HepG2 (cell line): ENCODE results near the gene B3GALNT2. TPM values are rescaled to one million over a fixed set of nuclear protein-coding genes. Genes with fewer than 3 reads are reported as not detected.

Source experiments
- ATAC-seq: fragments of 200-7000 bp; cut with Tn5 transposase; 3 replicates; pipeline ENCODE4 v1.9.1; 2020; ENCODE audit warnings: mild to moderate bottlenecking, moderate library complexity
- BruUV-seq: library from RNA; stranded (reverse); fragments of 400-500 nt; replicated peaks from 2 replicates; lab custom pipeline; 2021; lab: Mats Ljungman, UMichigan
- CTCF ChIA-PET: fragments of 300-600 bp; formaldehyde crosslinking; extraction: SDS; loops from one replicate; lab custom pipeline; 2021; ENCODE audit warnings: low total read pairs, inconsistent platforms, low intra/inter-chr PET ratio; lab: Yijun Ruan, JAX
- POLR2A ChIA-PET: fragments of 350-600 bp; sonication (Branson Sonifier 250); formaldehyde crosslinking; loops from one replicate; lab custom pipeline; 2020; ENCODE audit warnings: antibody characterized with exemption, inconsistent platforms; lab: Yijun Ruan, JAX
- DNase-seq: peaks from one replicate; pipeline ENCODE4 v3.0.0-alpha.2; 2015; ENCODE audit warnings: low spot score
- FAIRE-seq: peaks from 3 replicates; lab custom pipeline; 2011; peaks lifted over from hg19 to GRCh38; lab: Jason Lieb, UNC
- H2AFZ ChIP-seq: one replicate; pipeline ENCODE4 v1.6.1; 2011; ENCODE audit warnings: low read length, inconsistent platforms
- H3K27ac ChIP-seq: fragments of 300-600 bp; 3 replicates; pipeline ENCODE4 v1.8.0; 2011; ENCODE audit warnings: mixed run types, mild to moderate bottlenecking, mixed read lengths, low read length, inconsistent platforms; ENCODE audit not compliant: insufficient read depth; ENCODE audit errors: extremely low read length
- H3K27me3 ChIP-seq, 2 experiments: fragments of 200-600 bp in 1 of 2; 2 replicates in 1 of 2; 3 replicates in 1 of 2; pipeline versions ENCODE4 v1.6.0 to v1.8.0; 2011; ENCODE audit warnings: low read length in 2 of 2, mild to moderate bottlenecking in 2 of 2, moderate library complexity in 2 of 2, inconsistent platforms in 1 of 2; ENCODE audit not compliant: insufficient read depth in 2 of 2, control insufficient read depth in 1 of 2
- H3K36me3 ChIP-seq, 2 experiments: fragments of 200-600 bp in 1 of 2; replicated peaks in 1 of 2; 2 replicates in 1 of 2; 3 replicates in 1 of 2; pipeline versions ENCODE4 v1.5.1 to v1.8.0; 2011; ENCODE audit warnings: low read length in 2 of 2, inconsistent platforms in 1 of 2; ENCODE audit not compliant: insufficient read depth in 2 of 2, control insufficient read depth in 1 of 2
- H3K4me1 ChIP-seq: 2 replicates; pipeline ENCODE4 v1.5.1; 2012; ENCODE audit warnings: low read length, inconsistent platforms; ENCODE audit not compliant: insufficient read depth
- H3K4me2 ChIP-seq: 2 replicates; pipeline ENCODE4 v1.6.0; 2011; ENCODE audit warnings: low read depth, low read length, inconsistent platforms
- H3K4me3 ChIP-seq, 3 experiments: fragments of 200-600 bp in 1 of 3; sonication (generic), shearing (Covaris generic) in 1 of 3; replicated peaks in 1 of 3; 2 replicates each; pipeline ENCODE4 v1.5.1; 2011 to 2016; ENCODE audit warnings: low read length in 3 of 3, inconsistent platforms in 2 of 3, low read depth in 2 of 3, mild to moderate bottlenecking in 2 of 3, control low read depth in 1 of 3, mixed read lengths in 1 of 3; ENCODE audit not compliant: insufficient read depth in 1 of 3
- H3K79me2 ChIP-seq: one replicate; pipeline ENCODE4 v1.6.1; 2011; ENCODE audit warnings: low read length, inconsistent platforms; ENCODE audit not compliant: insufficient read depth
- H3K9ac ChIP-seq: 2 replicates; pipeline ENCODE4 v1.6.0; 2011; ENCODE audit warnings: mild to moderate bottlenecking, low read depth, low read length, inconsistent platforms; ENCODE audit not compliant: insufficient read depth
- H3K9me3 ChIP-seq: 2 replicates; pipeline ENCODE4 v1.5.1; 2012; ENCODE audit warnings: mild to moderate bottlenecking, low read length
- H4K20me1 ChIP-seq: 2 replicates; pipeline ENCODE4 v1.6.0; 2011; ENCODE audit warnings: inconsistent platforms, mild to moderate bottlenecking, low read length, moderate library complexity; ENCODE audit not compliant: insufficient read depth
- ATF2 ChIP-seq: sonication (generic); formaldehyde crosslinking; IDR thresholded peaks from 2 replicates; pipeline ENCODE4 v1.4.0; 2020; ENCODE audit warnings: missing genetic modification reagents
- FOXC1 ChIP-seq: sonication (generic); formaldehyde crosslinking; IDR thresholded peaks from 2 replicates; pipeline ENCODE4 v1.8.0; 2022; ENCODE audit warnings: mild to moderate bottlenecking, missing genetic modification reagents, borderline replicate concordance
- LCORL ChIP-seq, 2 experiments: fragments of 450-650 bp in 1 of 2; sonication (generic) in 1 of 2; formaldehyde crosslinking in 1 of 2; IDR thresholded peaks; 2 replicates each; pipeline versions ENCODE4 v1.5.0 to v1.6.1; 2017 to 2020; ENCODE audit warnings: antibody characterized with exemption in 1 of 2, missing genetic modification reagents in 1 of 2
- MIER3 ChIP-seq: IDR thresholded peaks from 2 replicates; pipeline ENCODE4 v1.6.1; 2016; ENCODE audit warnings: missing compliant biosample characterization, borderline replicate concordance
- ZNF12 ChIP-seq: sonication (generic); formaldehyde crosslinking; IDR thresholded peaks from 2 replicates; pipeline ENCODE4 v1.5.0; 2020; ENCODE audit warnings: missing genetic modification reagents
- ZNF232 ChIP-seq: sonication (generic); formaldehyde crosslinking; IDR thresholded peaks from 2 replicates; pipeline ENCODE4 v1.4.0; 2020; ENCODE audit warnings: missing genetic modification reagents, borderline replicate concordance
- ZNF234 ChIP-seq: sonication (generic); formaldehyde crosslinking; conservative IDR thresholded peaks from 2 replicates; pipeline ENCODE4 v1.5.1; 2020; ENCODE audit warnings: mild to moderate bottlenecking, missing genetic modification reagents
- ZNF275 ChIP-seq: sonication (generic); formaldehyde crosslinking; IDR thresholded peaks from 2 replicates; pipeline ENCODE4 v1.8.0; 2022; ENCODE audit warnings: missing genetic modification reagents, mild to moderate bottlenecking, inconsistent platforms, borderline replicate concordance
- ZNF609 ChIP-seq: sonication (generic); formaldehyde crosslinking; IDR thresholded peaks from 2 replicates; pipeline ENCODE4 v1.4.0; 2020; ENCODE audit warnings: mild to moderate bottlenecking, missing genetic modification reagents, borderline replicate concordance
- ZNF737 ChIP-seq: sonication (generic); formaldehyde crosslinking; IDR thresholded peaks from 2 replicates; pipeline ENCODE4 v1.5.0; 2020; ENCODE audit warnings: missing genetic modification reagents, mild to moderate bottlenecking, borderline replicate concordance
- ZNF766 ChIP-seq: sonication (generic); formaldehyde crosslinking; IDR thresholded peaks from 2 replicates; pipeline ENCODE4 v1.5.0; 2020; ENCODE audit warnings: missing genetic modification reagents, borderline replicate concordance
- WGBS: methylation state at CpG from one replicate; pipeline ENCODE4 v1.1.6; 2017; ENCODE audit warnings: low lambda C conversion rate; 5-methylcytosine and 5-hydroxymethylcytosine counted together
- in situ Hi-C: cut with HindIII; loops from 2 replicates; pipeline ENCODE4 v1.10.0; 2017; ENCODE audit warnings: low pct_unique_long_range_greater_than_20kb; ENCODE audit not compliant: extremely low pct_ligation_motif_present
- intact Hi-C: fragments of 100-400 bp; cut with micrococcal nuclease; formaldehyde crosslinking; loops from one replicate; pipeline ENCODE4 v1.10.0; 2022; ENCODE audit not compliant: unreplicated experiment
- polyA plus RNA-seq, 8 experiments: library from polyadenylated mRNA; depleted of rRNA in 3 of 8; stranded (reverse) in 7 of 8; unstranded in 1 of 8; fragments of >200 nt; fragmentation: Illumina TruSeq in 4 of 8; extraction: Trizol in 4 of 8; gene quantifications; 2 replicates each; pipeline versions ENCODE4 v1.2.1 to v1.2.3, GENCODE V29; 2011 to 2016; ENCODE audit warnings: low read depth in 4 of 8, missing spikeins in 1 of 8, mixed read lengths in 1 of 8; ENCODE audit not compliant: insufficient read depth in 1 of 8
- total RNA-seq, 5 experiments: library from RNA; depleted of rRNA; stranded (reverse); fragments of >200 nt; fragmentation: Illumina TruSeq; extraction: Trizol; gene quantifications; 2 replicates each; pipeline ENCODE4 v1.2.3, GENCODE V29; 2016; ENCODE audit warnings: low read depth in 1 of 5
- TF ChIP-seq, protein P1 (sequence below): fragments of 450-650 bp; IDR thresholded peaks from 2 replicates; pipeline ENCODE4 v1.6.1; 2016

Gene B3GALNT2
- total and polyA plus RNA-seq, 2 of the 13 experiments (the other 11 are each of a cell fraction or from before 2014, with no cell fraction given) = 16.5 to 28.9 TPM

DNA sequence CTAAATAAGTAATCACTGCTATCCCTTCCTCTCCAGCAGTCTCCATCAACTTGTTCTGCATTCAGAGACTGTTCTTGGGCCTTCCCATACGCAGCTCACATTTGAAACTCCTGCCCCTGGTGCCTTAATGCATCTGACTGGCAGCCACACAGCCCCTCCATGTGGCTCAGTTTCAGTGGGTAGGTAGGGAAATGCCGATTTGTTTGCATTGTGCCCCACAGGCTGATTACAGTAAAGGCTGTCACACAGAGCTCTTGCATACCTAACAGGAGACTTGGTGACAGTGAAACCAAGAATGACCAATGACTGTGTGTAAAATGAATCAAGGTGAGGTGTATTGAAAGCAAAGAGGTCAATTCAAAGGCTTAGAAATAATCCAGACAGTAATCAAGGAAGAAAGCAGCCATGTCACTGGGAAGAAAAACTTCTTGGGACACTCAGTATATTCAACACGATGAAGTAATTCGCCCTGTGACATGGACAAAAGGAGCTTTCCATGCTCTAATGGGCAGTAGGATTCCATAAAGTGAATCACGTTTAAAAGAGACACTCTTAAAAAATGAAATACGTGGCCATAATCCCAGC lies 12.7 kb upstream of the B3GALNT2 start:
- BruUV-seq = no TSS peak
- TF ChIP-seq ZNF275 (no peak), ZNF766 (CRISPR knock-in tag) (no peak), ATF2 (no peak), MIER3 (CRISPR knock-in tag) (no peak), ZNF609 (CRISPR knock-in tag) (no peak), ZNF232 (CRISPR knock-in tag) (no peak), LCORL (IDR thresholded peaks at IDR 0.05) (no peak), LCORL (CRISPR knock-in tag; IDR thresholded peaks at IDR 0.05) (no peak), ZNF234 (CRISPR knock-in tag) (no peak), ZNF12 (no peak), ZNF737 (no peak), FOXC1 (no peak)
- TF ChIP-seq, protein P1, sequence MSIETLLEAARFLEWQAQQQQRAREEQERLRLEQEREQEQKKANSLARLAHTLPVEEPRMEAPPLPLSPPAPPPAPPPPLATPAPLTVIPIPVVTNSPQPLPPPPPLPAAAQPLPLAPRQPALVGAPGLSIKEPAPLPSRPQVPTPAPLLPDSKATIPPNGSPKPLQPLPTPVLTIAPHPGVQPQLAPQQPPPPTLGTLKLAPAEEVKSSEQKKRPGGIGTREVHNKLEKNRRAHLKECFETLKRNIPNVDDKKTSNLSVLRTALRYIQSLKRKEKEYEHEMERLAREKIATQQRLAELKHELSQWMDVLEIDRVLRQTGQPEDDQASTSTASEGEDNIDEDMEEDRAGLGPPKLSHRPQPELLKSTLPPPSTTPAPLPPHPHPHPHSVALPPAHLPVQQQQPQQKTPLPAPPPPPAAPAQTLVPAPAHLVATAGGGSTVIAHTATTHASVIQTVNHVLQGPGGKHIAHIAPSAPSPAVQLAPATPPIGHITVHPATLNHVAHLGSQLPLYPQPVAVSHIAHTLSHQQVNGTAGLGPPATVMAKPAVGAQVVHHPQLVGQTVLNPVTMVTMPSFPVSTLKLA = no peak

More for the DNA sequence above, 12.7 kb upstream of the B3GALNT2 start:
- DNase-seq (no peak), ATAC-seq (peak; percentile 42), FAIRE-seq (no peak)
- Histone ChIP-seq H3K9ac (no peak overlapping the region), H3K27me3 (no peaks in the 10 kb centered on the region), H3K4me2 (no peak overlapping the region; the same call in 1 of the 2 replicates), H3K79me2 (no peaks in the 10 kb centered on the region), H2AFZ (no peak overlapping the region), H3K27ac (no peak overlapping the region), H3K9me3 (no peaks in the 10 kb centered on the region), H3K36me3 (no peaks in the 10 kb centered on the region), H3K4me3 (no peak overlapping the region), H3K4me1 (no peaks in the 10 kb centered on the region; the same call in 1 of the 2 replicates), H4K20me1 (no peaks in the 10 kb centered on the region)
- intact Hi-C loops = loop anchor here (1.0 kb wide), 1 partner anchor 263 kb away; no protein-coding TSS in a partner anchor
- ChIA-PET CTCF (no interaction called here), POLR2A (interaction anchor here (2.5 kb wide), 1 partner anchor 12 kb away, joined by 9 read pairs; the partner anchor contains the start of gene B3GALNT2)
- in situ Hi-C loops = loop anchor here (10.0 kb wide), 2 partner anchors 218 to 268 kb away; no protein-coding TSS in a partner anchor
- 57% methylated on average over 6 of the region's 6 CpGs for WGBS
